Measurements from ENCODE around the gene TNFRSF1A.

- TF ChIP-seq, protein P1, sequence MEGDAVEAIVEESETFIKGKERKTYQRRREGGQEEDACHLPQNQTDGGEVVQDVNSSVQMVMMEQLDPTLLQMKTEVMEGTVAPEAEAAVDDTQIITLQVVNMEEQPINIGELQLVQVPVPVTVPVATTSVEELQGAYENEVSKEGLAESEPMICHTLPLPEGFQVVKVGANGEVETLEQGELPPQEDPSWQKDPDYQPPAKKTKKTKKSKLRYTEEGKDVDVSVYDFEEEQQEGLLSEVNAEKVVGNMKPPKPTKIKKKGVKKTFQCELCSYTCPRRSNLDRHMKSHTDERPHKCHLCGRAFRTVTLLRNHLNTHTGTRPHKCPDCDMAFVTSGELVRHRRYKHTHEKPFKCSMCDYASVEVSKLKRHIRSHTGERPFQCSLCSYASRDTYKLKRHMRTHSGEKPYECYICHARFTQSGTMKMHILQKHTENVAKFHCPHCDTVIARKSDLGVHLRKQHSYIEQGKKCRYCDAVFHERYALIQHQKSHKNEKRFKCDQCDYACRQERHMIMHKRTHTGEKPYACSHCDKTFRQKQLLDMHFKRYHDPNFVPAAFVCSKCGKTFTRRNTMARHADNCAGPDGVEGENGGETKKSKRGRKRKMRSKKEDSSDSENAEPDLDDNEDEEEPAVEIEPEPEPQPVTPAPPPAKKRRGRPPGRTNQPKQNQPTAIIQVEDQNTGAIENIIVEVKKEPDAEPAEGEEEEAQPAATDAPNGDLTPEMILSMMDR (IDR thresholded peaks at IDR 0.05 in 8 of 11, conservative IDR thresholded peaks at IDR 0.05 in 3 of 11), result no peak
- no peak for TF ChIP-seq POLR2A (IDR thresholded peaks at IDR 0.05)
- peak in 1 of 3 donors; percentile 7 for TF ChIP-seq POLR2AphosphoS5 (IDR thresholded peaks at IDR 0.05)
These were observed 10.6 kb upstream of the TNFRSF1A start for GRCh38 chr12:6352193-6353173.

Measured in spleen (tissue), 7 donors.